Measurements from ENCODE around the gene KIRREL1. TPM values are rescaled to one million over a fixed set of nuclear protein-coding genes. Genes with fewer than 3 reads are reported as not detected.

KIRREL1 gene
- total and polyA plus RNA-seq, 2 of the 8 experiments (the other 6 are each of a cell fraction or from before 2014, with no cell fraction given): 14.2 to 39.0 TPM

- no peak overlapping the region for H4K91ac ChIP-seq (replicated peaks; ENCODE audit: insufficient read length, low read length)
- ChIA-PET CTCF (ENCODE audit: partially characterized antibody) (interaction anchor here (0.6 to 53.4 kb wide), 8 partner anchors 10 to 185 kb away, joined by 3 to 2918 read pairs (median 28); partner anchors contain the start of gene KIRREL1), POLR2A (ENCODE audit: partially characterized antibody) (no interaction called here)
- no peak overlapping the region for H2BK15ac ChIP-seq (ENCODE audit: low read length)
- 98% methylated on average over 5 of the region's 5 CpGs; no CpG with 5 or more reads in 1 of the 2 experiments for WGBS, 2 experiments (ENCODE audit: extremely low coverage in 1 of 2, insufficient coverage in 1 of 2, insufficient read length in 1 of 2, insufficient replicate concordance in 2 of 2, low coverage in 1 of 2, low lambda C conversion rate in 2 of 2, missing lambda C conversion rate in 1 of 2)
- H2AFZ ChIP-seq (ENCODE audit: low read length): no peak overlapping the region
- no peak overlapping the region for H3K4me3 ChIP-seq (ENCODE audit: extremely low read depth in 1 of 4, insufficient read depth in 2 of 4, low read depth in 3 of 4, low read length in 4 of 4)
- H3K23ac ChIP-seq (ENCODE audit: insufficient read length): no peak overlapping the region
- H3K9ac ChIP-seq (replicated peaks in 1 of 4; ENCODE audit: extremely low read depth in 1 of 4, low read depth in 3 of 4, low read length in 3 of 4): no peak overlapping the region
- FAIRE-seq (no peak), DNase-seq (ENCODE audit: low read depth in 1 of 2, low spot score in 2 of 2) (no peak)
- H3K79me1 ChIP-seq (ENCODE audit: low read depth, low read length): no peaks in the 10 kb centered on the region
- no peak overlapping the region for H4K5ac ChIP-seq (ENCODE audit: insufficient read length, low read depth, low read length)
- H3K36me3 ChIP-seq (ENCODE audit: control insufficient read depth in 2 of 4, insufficient read depth in 4 of 4, low read length in 3 of 4): no peaks in the 10 kb centered on the region
- H3K56ac ChIP-seq (replicated peaks; ENCODE audit: insufficient read length, low read depth, low read length): no peak overlapping the region
- no peak overlapping the region for H3K18ac ChIP-seq (ENCODE audit: extremely low read depth, low read length)
- no peak overlapping the region for H2BK20ac ChIP-seq (ENCODE audit: low read length)
- H3K14ac ChIP-seq (ENCODE audit: insufficient read length): no peak overlapping the region
- no peak overlapping the region for H2BK12ac ChIP-seq (ENCODE audit: low read depth, low read length)
- H3K27me3 ChIP-seq (replicated peaks in 1 of 4; ENCODE audit: control insufficient read depth in 3 of 4, extremely low read depth in 1 of 4, insufficient read depth in 3 of 4, low read length in 3 of 4): peaks cover 0 to 2% (median 0%) of the 10 kb centered on the region in 4 experiments; a peak in 1 of 7 replicates
- no peak overlapping the region for H2BK5ac ChIP-seq (ENCODE audit: low read depth, low read length)
- no peaks in the 10 kb centered on the region for H3K79me2 ChIP-seq (ENCODE audit: control insufficient read depth in 1 of 2, insufficient read depth in 2 of 2, low read length in 2 of 2)
- H4K8ac ChIP-seq (ENCODE audit: extremely low read depth, insufficient read depth, low read length): no peak overlapping the region
- H2AK5ac ChIP-seq (ENCODE audit: low read depth, low read length): no peak overlapping the region
- no peak overlapping the region for H3K27ac ChIP-seq (ENCODE audit: low read depth, low read length)
- no peak overlapping the region for H3K4me2 ChIP-seq (ENCODE audit: insufficient read depth in 1 of 2, low read depth in 2 of 2, low read length in 2 of 2)
- H3K4me1 ChIP-seq (replicated peaks in 1 of 4; ENCODE audit: control insufficient read depth in 3 of 4, insufficient read depth in 4 of 4, low read length in 3 of 4): peaks cover 0 to 2% (median 0%) of the 10 kb centered on the region in 4 experiments; a peak in 2 of 7 replicates
- no peak overlapping the region for H3K4ac ChIP-seq (replicated peaks; ENCODE audit: insufficient read length, low read depth, low read length)
- no peaks in the 10 kb centered on the region for H3K23me2 ChIP-seq (ENCODE audit: low read depth, low read length)
- H4K20me1 ChIP-seq (replicated peaks in 1 of 2; ENCODE audit: control insufficient read depth in 1 of 2, insufficient read depth in 2 of 2, low read length in 2 of 2): no peaks in the 10 kb centered on the region
- H3K9me3 ChIP-seq (ENCODE audit: insufficient read depth in 2 of 2, low read depth in 1 of 2, low read length in 1 of 2): no peaks in the 10 kb centered on the region
- H2BK120ac ChIP-seq (replicated peaks; ENCODE audit: low read depth, low read length): no peak overlapping the region
- TF ChIP-seq BRCA1 (IDR thresholded peaks at IDR 0.05; ENCODE audit: low read depth, low read length) (no peak), RBBP5 (IDR thresholded peaks at IDR 0.05; ENCODE audit: borderline replicate concordance, low read depth, low read length) (no peak), SAP30 (IDR thresholded peaks at IDR 0.05; ENCODE audit: insufficient read depth, insufficient replicate concordance, low read length) (no peak), RAD21 (IDR thresholded peaks at IDR 0.05 in 1 of 2, conservative IDR thresholded peaks at IDR 0.05 in 1 of 2; ENCODE audit: low read depth in 2 of 2, low read length in 2 of 2) (no peak), TAF7 (optimal IDR thresholded peaks at IDR 0.05; ENCODE audit: borderline replicate concordance, low read depth, low read length) (no peak), FOSL1 (IDR thresholded peaks at IDR 0.05; ENCODE audit: insufficient read depth, low read depth, low read length) (no peak), HDAC2 (IDR thresholded peaks at IDR 0.05; ENCODE audit: borderline replicate concordance in 1 of 2, low read depth in 2 of 2, low read length in 2 of 2) (no peak), POU5F1 (IDR thresholded peaks at IDR 0.05; ENCODE audit: low read depth, low read length) (no peak), EGR1 (IDR thresholded peaks at IDR 0.05; ENCODE audit: borderline replicate concordance, low read depth, low read length) (no peak), KDM4A (IDR thresholded peaks at IDR 0.05; ENCODE audit: low read depth, low read length, severe bottlenecking) (no peak), TEAD4 (IDR thresholded peaks at IDR 0.05; ENCODE audit: low read depth, low read length) (no peak), POLR2AphosphoS5 (IDR thresholded peaks at IDR 0.05; ENCODE audit: low read depth, low read length) (no peak), ATF3 (IDR thresholded peaks at IDR 0.05; ENCODE audit: insufficient read depth, low read depth, low read length) (no peak)
These were observed 33.7 kb upstream of the KIRREL1 start for GRCh38 chr1:157959750-157960149.
